ENCODE data around the gene STK32B. TPM values are rescaled to one million over a fixed set of nuclear protein-coding genes. Genes with fewer than 3 reads are reported as not detected.

STK32B gene
- total RNA-seq, 1 experiment from 2014 or later: 11.7 TPM

DNA sequence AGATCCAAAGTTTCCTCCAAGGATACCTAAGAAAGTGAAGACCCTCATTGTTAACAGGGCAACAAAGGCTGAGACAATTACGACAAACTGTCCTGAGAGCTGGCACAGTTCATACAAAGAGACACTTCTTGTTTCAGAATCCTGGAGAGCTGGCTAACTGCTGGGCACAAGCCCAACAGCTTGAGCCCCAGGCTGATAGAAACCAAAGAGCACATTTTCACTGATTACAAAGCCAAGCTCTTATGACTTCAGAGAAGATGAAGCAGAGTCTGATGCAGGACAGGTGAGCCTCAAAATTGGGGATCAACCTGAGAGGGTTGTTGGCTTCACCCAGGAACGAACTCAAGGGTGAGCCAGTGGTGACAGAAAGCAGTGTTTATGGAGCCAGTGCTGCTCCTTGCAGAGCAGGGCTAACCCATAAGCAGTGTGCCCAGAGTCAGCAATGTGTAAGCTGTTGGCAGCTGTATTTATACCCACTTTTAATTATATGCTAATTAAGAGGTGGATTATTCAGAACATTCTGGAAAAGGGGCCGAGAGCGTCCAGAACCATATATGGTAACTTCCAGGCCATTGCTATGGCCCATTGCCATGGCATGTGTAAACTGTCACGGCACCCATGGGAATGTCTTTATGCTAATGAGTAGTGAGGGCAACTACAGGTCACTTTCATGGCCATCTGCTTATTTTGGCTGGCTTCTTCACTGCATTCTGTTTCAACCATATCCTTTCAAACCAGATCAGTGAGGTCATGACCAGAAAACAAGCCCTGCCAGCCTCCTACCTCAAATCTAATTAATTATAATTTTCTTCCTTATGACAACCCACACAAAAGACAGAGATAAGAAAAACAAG is 473.4 kb downstream of the STK32B start:
- DNase-seq (ENCODE audit: low read depth): peak; percentile 95

DNA sequence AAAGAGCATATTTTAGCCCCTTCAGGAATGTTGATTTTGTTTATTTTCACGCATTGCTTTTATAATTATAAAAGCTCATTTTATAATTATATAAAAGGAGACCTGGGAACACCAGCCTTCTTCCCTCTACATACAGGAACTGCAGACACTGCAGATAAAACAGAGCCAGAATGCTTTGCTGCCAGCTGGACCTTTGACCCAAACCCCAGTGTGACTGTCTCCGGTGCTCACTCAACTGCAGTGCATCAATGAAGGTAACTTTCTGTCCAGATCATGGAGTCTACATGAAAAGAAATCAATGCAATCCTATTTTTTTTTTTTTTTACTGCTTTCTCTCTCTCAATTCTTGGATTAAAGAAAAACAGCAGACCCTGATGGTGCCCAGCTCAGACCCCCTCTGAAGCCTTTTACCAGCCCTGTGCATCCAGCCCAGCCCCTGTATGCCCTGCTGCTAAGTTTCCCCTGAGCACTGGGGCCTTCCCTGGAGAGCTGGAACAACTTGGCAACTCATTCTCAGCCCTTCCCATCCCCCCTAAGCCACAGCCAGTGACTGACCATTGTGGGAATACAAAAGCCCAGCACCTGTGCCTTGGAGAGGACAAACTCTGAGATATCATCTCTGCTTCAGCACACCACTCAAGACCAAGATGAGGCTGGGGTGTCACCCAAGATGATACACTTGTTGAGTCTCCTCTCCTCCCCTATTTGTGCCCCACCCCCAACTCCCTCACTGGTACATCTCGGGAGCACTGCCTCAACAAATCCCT is 475.0 kb downstream of the STK32B start:
- DNase-seq (ENCODE audit: low read depth): peak; percentile 47

DNA sequence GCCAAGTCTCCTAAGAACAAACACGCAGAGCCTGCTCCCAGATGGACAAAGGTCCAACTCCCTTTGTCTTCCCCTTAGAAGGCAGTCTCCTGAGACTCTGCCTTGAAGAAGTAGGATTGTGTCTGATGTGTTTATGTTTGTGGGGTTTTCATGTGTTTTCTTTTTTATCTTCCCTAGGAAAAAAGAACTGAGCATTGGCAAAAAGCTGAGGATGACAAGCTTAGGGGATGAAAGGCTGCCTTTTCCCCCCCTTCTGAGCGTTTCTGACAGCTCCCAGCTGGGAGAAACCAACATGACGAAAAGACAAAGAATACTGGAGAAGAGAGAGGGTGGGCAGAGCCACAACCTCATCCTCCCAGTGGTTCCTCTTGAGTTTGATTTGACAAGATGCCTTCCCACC is 475.9 kb downstream of the STK32B start:
- no peak for DNase-seq (ENCODE audit: low read depth)

DNA sequence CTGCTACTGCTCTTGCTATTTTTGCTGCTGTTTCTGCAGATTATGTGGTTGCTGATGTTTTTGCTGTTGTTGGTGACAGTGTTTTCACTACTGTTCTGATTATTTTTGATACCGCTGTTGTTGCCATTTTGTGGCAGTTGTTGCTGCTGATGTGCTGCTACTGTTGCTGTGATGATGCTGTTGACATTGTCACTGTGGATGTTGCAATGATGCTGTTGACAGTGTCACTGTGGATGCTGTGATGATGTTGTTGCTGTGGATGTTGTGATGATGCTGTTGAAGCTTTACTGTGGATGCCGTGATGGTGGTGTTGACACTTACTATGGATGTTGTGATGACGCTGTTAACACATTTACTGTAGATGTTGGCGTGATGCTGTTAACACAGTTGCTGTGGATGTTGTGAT is 476.8 kb downstream of the STK32B start:
- no peak for DNase-seq (ENCODE audit: low read depth)

DNA sequence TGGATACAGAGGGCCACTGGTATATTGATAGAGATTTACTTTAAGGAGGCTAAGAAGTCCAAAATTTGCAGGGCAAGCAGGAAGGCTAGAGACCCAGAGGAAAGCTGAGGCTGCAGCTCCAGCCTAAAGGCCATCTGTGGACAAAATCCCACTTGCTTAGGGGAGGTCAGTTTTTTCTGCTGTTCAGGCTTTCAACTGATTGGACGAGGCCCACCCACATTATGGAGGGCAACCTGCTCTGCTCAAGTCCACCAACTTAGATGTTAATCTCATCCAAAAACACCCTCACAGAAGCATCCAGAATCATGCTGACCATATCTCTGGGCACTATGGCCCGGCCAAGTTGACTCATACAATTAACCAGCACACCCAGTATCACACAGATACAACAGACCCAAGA is 480.8 kb downstream of the STK32B start:
- no peak for DNase-seq (ENCODE audit: low read depth)

DNA sequence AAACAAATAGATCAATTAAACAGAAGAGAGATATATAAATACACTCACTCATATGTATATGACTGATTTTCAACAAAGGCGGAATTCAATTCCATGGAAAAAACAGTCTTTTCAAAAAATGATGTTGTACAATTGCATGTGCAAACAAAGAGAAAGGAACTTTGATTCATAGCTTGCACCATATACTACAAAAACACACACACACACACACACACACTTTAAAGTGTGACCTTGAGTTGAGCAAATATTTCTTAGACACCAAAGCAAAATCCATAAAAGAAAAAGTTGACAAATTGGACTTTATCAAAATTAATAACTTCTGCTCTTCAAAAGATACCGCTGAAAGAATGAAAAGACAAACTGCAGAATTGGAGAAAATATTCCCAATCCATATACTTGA is 488.3 kb downstream of the STK32B start:
- DNase-seq (ENCODE audit: low read depth): no peak

DNA sequence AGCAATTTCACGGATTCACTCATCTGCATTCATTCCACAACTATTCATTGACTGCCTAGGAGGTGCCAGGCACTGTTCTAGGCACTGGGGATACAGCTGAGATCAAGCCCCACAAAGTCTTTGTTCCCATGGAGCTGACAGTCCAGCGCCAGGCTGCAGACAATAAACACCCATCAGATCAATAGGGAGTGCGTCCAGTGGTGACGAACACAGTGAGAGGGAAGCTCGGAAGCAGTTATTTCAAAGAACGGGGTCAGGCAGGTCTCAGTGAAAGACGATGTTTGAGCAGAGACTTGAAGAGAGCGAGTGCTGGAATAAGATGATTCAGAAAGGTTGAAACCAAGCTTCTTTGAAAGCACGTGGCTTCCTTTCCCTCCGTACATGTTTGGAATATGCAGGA is 489.9 kb downstream of the STK32B start:
- no peak for DNase-seq (ENCODE audit: low read depth)

DNA sequence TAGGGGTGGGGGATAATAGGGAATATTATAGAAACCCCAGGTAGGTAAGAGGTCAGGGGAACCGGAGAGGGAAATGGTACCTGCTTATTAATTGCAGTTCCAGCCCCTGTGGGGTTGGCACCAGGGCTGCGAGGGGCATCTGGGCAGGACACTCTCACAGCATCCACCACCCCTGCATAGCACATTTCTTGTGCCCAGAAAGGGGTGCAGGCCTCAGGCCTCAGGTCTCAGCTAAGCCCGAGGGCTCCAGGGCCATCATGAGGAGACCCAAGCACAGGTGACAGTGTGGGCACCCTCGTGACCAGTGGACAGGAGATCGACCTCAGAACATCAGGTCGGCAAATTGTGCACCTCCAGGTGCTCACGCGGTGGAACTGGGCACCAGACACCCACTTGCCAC is 492.4 kb downstream of the STK32B start:
- no peak for DNase-seq (ENCODE audit: low read depth)

DNA sequence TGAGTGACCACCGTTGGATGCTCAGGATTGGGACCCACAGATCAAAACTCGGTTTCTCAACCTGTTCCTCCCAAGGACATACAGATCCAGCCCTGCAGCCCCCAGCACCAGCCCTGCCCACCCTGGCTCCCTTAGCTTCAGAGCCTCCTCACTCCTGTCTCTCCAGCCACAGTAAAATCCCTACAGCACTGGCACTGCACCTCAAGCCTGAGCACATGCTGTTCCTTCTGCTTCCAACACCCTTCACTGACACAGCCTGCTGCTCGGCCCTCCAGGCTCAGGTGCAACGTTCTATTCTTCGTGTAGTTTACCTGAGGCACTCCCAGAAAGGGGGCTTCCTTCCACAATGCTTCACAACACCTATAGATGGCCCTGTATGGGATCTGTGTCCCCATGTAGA is 493.5 kb downstream of the STK32B start:
- DNase-seq (ENCODE audit: low read depth): no peak

DNA sequence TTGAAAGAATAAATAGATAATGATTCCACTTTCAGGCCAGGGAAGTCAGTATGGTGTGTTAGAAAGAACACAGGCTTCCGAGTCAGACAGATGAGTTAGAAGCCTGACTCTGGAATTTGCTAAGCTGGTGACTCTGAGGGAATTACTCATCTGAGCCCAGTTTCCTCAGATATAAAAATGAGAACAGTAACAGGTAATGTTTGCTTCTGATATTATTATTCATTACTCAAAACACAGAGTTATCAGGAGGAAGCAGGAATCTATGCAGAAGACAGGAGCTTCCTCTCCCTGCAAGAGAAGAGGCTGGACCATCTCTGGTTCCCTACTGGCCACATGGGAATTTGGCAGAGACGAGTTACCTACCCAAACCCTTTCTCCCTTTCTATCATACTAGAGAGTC is 494.0 kb downstream of the STK32B start:
- DNase-seq (ENCODE audit: low read depth): no peak

DNA sequence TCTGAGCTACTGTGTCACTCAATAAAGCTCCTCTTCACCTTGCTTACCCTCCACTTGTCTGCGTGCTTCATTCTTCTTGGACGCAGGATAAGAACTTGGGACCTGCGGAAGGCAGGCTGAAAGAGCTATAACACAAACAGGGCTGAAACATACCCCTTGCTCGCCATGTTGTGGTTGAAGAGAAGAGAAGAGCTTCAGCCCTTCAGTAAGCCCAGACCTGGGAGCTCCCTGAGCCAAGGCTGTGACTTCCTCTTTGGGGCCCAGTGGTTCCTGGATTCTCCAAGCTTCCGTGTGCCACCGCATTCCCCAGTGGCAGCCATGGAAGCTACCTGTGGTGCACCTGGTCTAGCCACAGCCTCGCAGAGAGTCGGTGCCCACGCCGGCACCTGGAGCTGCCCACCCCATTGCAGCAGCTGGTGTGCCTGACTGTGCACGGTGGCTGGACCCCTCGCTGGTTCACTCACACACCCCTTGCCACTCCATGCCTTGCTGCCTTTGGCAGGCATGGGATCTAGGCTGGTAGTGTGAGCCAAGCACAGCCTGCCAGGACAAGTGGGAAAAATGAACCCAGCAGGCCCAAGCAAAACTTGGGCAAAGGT is 496.5 kb downstream of the STK32B start:
- DNase-seq (ENCODE audit: low read depth): no peak

Other genes starting within 250 kb of the STK32B start
- gene MSX1, start 191.8 kb upstream of the STK32B start, total RNA-seq (2014; rRNA removed; shearing (Covaris generic)): 6.4 and 7.6 TPM in 2 replicates
- 24.4 and 24.6 TPM in 2 replicates for gene CYTL1, start 32.0 kb upstream of the STK32B start, total RNA-seq (2014; rRNA removed; shearing (Covaris generic))